ENCODE measurements around the gene KRTAP9-6. TPM values are rescaled to one million over a fixed set of nuclear protein-coding genes. Genes with fewer than 3 reads are reported as not detected.
"Not testable (repeated sequence)": the region's sequence is repeated elsewhere in the genome, so short reads cannot be mapped to it uniquely, and the experiment has no call there.

KRTAP9-6 gene
- total and polyA plus RNA-seq, 2 of the 13 experiments (the other 11 are each of a cell fraction or from before 2014, with no cell fraction given), result not detected

DNA sequence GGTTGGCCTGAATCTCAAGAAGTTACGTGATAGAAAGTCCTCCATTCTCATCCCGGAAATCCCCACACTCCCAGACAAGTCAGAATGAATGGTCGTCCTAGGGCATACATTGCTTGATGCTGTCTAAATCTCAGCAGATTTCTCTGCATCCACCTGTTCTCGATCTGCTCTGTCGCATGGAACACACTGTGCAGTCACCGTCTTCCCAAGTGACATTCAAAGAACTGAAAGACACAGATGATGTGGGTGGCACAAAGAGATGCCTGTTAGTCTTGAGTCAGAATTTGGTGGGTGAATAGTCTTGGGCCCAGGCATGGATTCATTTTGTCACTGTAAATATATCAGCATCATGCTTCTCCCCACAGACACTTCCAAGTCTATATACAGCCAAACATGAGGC, 33.4 kb upstream of the KRTAP9-6 start (continued):
- TF ChIP-seq, protein P1, sequence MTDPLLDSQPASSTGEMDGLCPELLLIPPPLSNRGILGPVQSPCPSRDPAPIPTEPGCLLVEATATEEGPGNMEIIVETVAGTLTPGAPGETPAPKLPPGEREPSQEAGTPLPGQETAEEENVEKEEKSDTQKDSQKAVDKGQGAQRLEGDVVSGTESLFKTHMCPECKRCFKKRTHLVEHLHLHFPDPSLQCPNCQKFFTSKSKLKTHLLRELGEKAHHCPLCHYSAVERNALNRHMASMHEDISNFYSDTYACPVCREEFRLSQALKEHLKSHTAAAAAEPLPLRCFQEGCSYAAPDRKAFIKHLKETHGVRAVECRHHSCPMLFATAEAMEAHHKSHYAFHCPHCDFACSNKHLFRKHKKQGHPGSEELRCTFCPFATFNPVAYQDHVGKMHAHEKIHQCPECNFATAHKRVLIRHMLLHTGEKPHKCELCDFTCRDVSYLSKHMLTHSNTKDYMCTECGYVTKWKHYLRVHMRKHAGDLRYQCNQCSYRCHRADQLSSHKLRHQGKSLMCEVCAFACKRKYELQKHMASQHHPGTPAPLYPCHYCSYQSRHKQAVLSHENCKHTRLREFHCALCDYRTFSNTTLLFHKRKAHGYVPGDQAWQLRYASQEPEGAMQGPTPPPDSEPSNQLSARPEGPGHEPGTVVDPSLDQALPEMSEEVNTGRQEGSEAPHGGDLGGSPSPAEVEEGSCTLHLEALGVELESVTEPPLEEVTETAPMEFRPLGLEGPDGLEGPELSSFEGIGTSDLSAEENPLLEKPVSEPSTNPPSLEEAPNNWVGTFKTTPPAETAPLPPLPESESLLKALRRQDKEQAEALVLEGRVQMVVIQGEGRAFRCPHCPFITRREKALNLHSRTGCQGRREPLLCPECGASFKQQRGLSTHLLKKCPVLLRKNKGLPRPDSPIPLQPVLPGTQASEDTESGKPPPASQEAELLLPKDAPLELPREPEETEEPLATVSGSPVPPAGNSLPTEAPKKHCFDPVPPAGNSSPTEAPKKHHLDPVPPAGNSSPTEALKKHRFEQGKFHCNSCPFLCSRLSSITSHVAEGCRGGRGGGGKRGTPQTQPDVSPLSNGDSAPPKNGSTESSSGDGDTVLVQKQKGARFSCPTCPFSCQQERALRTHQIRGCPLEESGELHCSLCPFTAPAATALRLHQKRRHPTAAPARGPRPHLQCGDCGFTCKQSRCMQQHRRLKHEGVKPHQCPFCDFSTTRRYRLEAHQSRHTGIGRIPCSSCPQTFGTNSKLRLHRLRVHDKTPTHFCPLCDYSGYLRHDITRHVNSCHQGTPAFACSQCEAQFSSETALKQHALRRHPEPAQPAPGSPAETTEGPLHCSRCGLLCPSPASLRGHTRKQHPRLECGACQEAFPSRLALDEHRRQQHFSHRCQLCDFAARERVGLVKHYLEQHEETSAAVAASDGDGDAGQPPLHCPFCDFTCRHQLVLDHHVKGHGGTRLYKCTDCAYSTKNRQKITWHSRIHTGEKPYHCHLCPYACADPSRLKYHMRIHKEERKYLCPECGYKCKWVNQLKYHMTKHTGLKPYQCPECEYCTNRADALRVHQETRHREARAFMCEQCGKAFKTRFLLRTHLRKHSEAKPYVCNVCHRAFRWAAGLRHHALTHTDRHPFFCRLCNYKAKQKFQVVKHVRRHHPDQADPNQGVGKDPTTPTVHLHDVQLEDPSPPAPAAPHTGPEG (CRISPR knock-in tag; IDR thresholded peaks at IDR 0.05), result no peak

DNA sequence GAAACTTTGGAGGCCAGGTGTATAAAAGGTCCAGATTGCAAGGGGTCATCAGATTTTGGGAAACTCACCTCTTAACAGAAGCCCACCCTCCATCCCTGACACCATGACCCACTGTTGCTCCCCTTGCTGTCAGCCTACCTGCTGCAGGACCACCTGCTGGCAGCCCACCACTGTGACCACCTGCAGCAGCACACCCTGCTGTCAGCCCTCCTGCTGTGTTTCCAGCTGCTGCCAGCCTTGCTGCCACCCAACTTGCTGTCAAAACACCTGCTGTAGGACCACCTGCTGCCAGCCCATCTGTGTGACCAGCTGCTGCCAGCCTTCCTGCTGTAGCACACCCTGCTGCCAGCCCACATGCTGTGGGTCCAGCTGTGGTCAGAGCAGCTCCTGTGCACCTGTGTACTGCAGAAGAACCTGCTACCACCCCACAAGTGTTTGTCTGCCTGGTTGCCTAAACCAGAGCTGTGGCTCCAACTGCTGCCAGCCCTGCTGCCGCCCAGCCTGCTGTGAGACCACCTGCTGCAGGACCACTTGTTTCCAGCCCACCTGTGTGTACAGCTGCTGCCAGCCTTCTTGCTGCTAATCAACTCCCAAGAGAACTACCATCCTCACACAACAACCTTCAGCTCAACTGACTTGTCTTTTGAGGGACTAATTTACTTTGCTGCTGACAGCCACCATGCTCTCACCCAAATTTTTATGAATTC, 32.6 kb upstream of the KRTAP9-6 start, which contains the start of gene KRTAP9-3:
Gene KRTAP9-3, plus strand, starts transcription at position 51 of the 707 bp plus-strand sequence. Its CDS starts 53 bp downstream, at position 104.
- H3K27me3 ChIP-seq (ENCODE audit: control insufficient read depth in 1 of 2, insufficient read depth in 2 of 2, low read length in 2 of 2); FAIRE-seq; H3K9me3 ChIP-seq (ENCODE audit: low read length); H3K4me3 ChIP-seq (replicated peaks in 1 of 3; ENCODE audit: insufficient read depth in 1 of 3, low read depth in 2 of 3, low read length in 3 of 3); in situ Hi-C loops (cut with HindIII; ENCODE audit: extremely low pct_ligation_motif_present, low pct_unique_long_range_greater_than_20kb); ATAC-seq; H3K4me2 ChIP-seq (ENCODE audit: low read depth, low read length); H3K79me2 ChIP-seq (ENCODE audit: insufficient read depth, low read length); H3K4me1 ChIP-seq (ENCODE audit: insufficient read depth, low read length); CTCF ChIA-PET (ENCODE audit: low intra/inter-chr PET ratio, low total read pairs); H3K9ac ChIP-seq (ENCODE audit: insufficient read depth, low read depth, low read length); DNase-seq (ENCODE audit: low spot score); intact Hi-C loops (cut with micrococcal nuclease; ENCODE audit: unreplicated experiment); POLR2A ChIA-PET; H4K20me1 ChIP-seq (ENCODE audit: insufficient read depth, low read length); H2AFZ ChIP-seq (ENCODE audit: low read length); BruUV-seq (replicated peaks); H3K36me3 ChIP-seq (replicated peaks in 1 of 2; ENCODE audit: control insufficient read depth in 1 of 2, insufficient read depth in 2 of 2, low read length in 2 of 2); H3K27ac ChIP-seq (ENCODE audit: extremely low read length, insufficient read depth, low read length): not testable (repeated sequence)
- WGBS (ENCODE audit: low lambda C conversion rate), result no CpG with 5 or more reads among the region's 1 CpG

DNA sequence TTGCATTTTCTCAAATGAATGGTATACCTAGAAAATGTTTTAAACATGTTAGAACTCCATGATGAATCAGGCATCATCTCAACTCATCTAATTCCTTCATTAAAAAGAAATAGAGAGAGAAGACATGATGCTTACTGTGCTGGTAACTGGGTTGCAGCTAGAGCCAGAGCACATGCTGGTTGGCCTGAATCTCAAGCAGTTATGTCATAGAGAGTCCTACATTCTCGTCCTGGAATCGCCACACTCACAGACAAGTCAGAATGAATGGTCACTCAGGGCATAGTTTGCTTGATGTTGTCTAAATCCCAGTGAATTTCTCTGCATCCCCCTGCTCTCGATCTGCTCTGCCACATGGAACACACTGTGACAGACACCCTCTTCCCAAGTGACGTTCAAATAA, 28.1 kb upstream of the KRTAP9-6 start:
- not testable (repeated sequence) for ATAC-seq

DNA sequence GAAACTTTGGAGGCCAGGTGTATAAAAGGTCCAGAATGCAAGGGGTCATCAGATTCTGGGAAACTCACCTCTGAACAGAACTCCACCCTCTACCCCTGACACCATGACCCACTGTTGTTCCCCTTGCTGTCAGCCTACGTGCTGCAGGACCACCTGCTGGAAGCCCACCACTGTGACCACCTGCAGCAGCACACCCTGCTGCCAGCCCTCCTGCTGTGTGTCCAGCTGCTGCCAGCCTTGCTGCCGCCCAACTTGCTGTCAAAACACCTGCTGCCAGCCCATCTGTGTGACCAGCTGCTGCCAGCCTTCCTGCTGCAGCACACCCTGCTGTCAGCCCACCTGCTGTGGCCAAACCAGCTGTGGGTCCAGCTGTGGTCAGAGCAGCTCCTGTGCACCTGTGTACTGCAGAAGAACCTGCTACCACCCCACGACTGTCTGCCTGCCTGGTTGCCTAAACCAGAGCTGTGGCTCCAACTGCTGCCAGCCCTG, 27.2 kb upstream of the KRTAP9-6 start, which contains the start of gene KRTAP9-8:
Gene KRTAP9-8, plus strand, starts transcription at position 51 of the 489 bp plus-strand sequence. Its CDS starts 53 bp downstream, at position 104.
- CTCF ChIA-PET (ENCODE audit: low intra/inter-chr PET ratio, low total read pairs); H3K27me3 ChIP-seq (ENCODE audit: control insufficient read depth in 1 of 2, insufficient read depth in 2 of 2, low read length in 2 of 2); BruUV-seq (replicated peaks); FAIRE-seq; intact Hi-C loops (cut with micrococcal nuclease; ENCODE audit: unreplicated experiment); DNase-seq (ENCODE audit: low spot score); H3K4me3 ChIP-seq (replicated peaks in 1 of 3; ENCODE audit: insufficient read depth in 1 of 3, low read depth in 2 of 3, low read length in 3 of 3); H4K20me1 ChIP-seq (ENCODE audit: insufficient read depth, low read length); H3K27ac ChIP-seq (ENCODE audit: extremely low read length, insufficient read depth, low read length); H3K36me3 ChIP-seq (replicated peaks in 1 of 2; ENCODE audit: control insufficient read depth in 1 of 2, insufficient read depth in 2 of 2, low read length in 2 of 2); H3K4me2 ChIP-seq (ENCODE audit: low read depth, low read length); H3K79me2 ChIP-seq (ENCODE audit: insufficient read depth, low read length); ATAC-seq; in situ Hi-C loops (cut with HindIII; ENCODE audit: extremely low pct_ligation_motif_present, low pct_unique_long_range_greater_than_20kb); H3K4me1 ChIP-seq (ENCODE audit: insufficient read depth, low read length); H3K9me3 ChIP-seq (ENCODE audit: low read length); POLR2A ChIA-PET; H3K9ac ChIP-seq (ENCODE audit: insufficient read depth, low read depth, low read length); H2AFZ ChIP-seq (ENCODE audit: low read length): not testable (repeated sequence)
- WGBS (ENCODE audit: low lambda C conversion rate), result 0% methylated on average over 1 of the region's 3 CpGs

More for the DNA sequence above, 28.1 kb upstream of the KRTAP9-6 start:
- H3K9me3 ChIP-seq (ENCODE audit: low read length); H3K9ac ChIP-seq (ENCODE audit: insufficient read depth, low read depth, low read length); H3K4me3 ChIP-seq (replicated peaks in 1 of 3; ENCODE audit: insufficient read depth in 1 of 3, low read depth in 2 of 3, low read length in 3 of 3); DNase-seq (ENCODE audit: low spot score); H4K20me1 ChIP-seq (ENCODE audit: insufficient read depth, low read length); FAIRE-seq; in situ Hi-C loops (cut with HindIII; ENCODE audit: extremely low pct_ligation_motif_present, low pct_unique_long_range_greater_than_20kb); POLR2A ChIA-PET; BruUV-seq (replicated peaks); intact Hi-C loops (cut with micrococcal nuclease; ENCODE audit: unreplicated experiment); H3K36me3 ChIP-seq (replicated peaks in 1 of 2; ENCODE audit: control insufficient read depth in 1 of 2, insufficient read depth in 2 of 2, low read length in 2 of 2); CTCF ChIA-PET (ENCODE audit: low intra/inter-chr PET ratio, low total read pairs); H3K27ac ChIP-seq (ENCODE audit: extremely low read length, insufficient read depth, low read length); H3K27me3 ChIP-seq (ENCODE audit: control insufficient read depth in 1 of 2, insufficient read depth in 2 of 2, low read length in 2 of 2); H3K79me2 ChIP-seq (ENCODE audit: insufficient read depth, low read length); H2AFZ ChIP-seq (ENCODE audit: low read length); H3K4me2 ChIP-seq (ENCODE audit: low read depth, low read length); H3K4me1 ChIP-seq (ENCODE audit: insufficient read depth, low read length): not testable (repeated sequence)
- WGBS (ENCODE audit: low lambda C conversion rate), result 0% methylated on average over 4 of the region's 4 CpGs
